ENCODE measurements around the gene SUGCT.

SUGCT gene

DNA sequence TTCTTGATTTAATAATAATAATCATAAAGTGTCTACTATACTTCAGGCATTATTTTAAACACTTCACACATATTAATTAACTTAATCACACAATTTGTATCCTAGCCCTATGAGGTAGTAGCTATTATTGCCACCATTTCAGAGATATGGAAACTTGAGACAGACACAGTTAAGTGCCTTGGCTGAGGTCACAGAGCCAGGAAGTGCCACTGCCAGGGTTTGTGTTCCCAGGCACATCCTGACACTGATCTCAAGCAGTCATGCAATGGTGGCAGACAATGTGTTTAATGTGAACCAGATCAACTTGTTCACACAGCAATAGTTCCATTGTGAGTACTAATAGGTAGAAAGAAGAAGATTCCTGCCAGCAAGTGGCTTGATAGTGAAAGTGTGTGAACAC is 666.0 kb downstream of the SUGCT start:
- no peaks in the 10 kb centered on the region for H3K4me1 ChIP-seq (ENCODE audit: low read length)
- H3K4me3 ChIP-seq (ENCODE audit: low read length): no peak overlapping the region
- H3K4me2 ChIP-seq (ENCODE audit: low read length): no peak overlapping the region
- H2AFZ ChIP-seq (ENCODE audit: low read depth, low read length): no peak overlapping the region
- no peaks in the 10 kb centered on the region for H3K79me2 ChIP-seq (ENCODE audit: low read length)
- no peak for TF ChIP-seq EZH2phosphoT487 (IDR thresholded peaks at IDR 0.05; ENCODE audit: low read depth)
- TF ChIP-seq, protein P1, sequence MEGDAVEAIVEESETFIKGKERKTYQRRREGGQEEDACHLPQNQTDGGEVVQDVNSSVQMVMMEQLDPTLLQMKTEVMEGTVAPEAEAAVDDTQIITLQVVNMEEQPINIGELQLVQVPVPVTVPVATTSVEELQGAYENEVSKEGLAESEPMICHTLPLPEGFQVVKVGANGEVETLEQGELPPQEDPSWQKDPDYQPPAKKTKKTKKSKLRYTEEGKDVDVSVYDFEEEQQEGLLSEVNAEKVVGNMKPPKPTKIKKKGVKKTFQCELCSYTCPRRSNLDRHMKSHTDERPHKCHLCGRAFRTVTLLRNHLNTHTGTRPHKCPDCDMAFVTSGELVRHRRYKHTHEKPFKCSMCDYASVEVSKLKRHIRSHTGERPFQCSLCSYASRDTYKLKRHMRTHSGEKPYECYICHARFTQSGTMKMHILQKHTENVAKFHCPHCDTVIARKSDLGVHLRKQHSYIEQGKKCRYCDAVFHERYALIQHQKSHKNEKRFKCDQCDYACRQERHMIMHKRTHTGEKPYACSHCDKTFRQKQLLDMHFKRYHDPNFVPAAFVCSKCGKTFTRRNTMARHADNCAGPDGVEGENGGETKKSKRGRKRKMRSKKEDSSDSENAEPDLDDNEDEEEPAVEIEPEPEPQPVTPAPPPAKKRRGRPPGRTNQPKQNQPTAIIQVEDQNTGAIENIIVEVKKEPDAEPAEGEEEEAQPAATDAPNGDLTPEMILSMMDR (IDR thresholded peaks at IDR 0.05; ENCODE audit: low read depth, low read length): no peak
- H3K9me3 ChIP-seq (ENCODE audit: insufficient read depth, low read length): no peaks in the 10 kb centered on the region
- no peak overlapping the region for H3K27ac ChIP-seq (ENCODE audit: low read length)
- H3K36me3 ChIP-seq (replicated peaks; ENCODE audit: low read depth, low read length): no peaks in the 10 kb centered on the region
- no peaks in the 10 kb centered on the region for H4K20me1 ChIP-seq (ENCODE audit: insufficient read depth, low read length)
- no peak overlapping the region for H3K9ac ChIP-seq (ENCODE audit: low read length)
- no peaks in the 10 kb centered on the region for H3K27me3 ChIP-seq (ENCODE audit: low read depth, low read length)

DNA sequence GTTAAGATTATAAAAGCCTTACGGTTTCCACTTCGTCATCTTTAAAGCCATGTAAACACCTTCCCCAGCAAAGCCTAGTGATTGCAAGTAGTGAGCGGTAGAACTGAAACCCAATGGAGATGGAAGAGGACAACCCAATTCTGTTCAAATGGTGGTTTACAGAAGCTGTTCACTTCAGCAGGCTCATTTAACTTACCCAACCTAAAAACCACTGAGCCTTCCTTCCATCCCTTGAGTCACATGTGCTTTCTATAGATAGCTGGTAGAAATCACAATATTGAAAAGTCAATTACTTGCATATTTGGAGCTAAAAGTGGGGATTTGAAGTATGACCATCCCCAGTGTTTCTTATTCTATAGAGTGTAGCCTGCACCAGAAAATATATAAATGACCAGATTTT is 667.7 kb downstream of the SUGCT start:
- Histone ChIP-seq H3K9ac (ENCODE audit: low read length) (no peak overlapping the region), H3K4me2 (ENCODE audit: low read length) (no peak overlapping the region), H3K27ac (ENCODE audit: low read length) (no peak overlapping the region), H3K36me3 (replicated peaks; ENCODE audit: low read depth, low read length) (no peaks in the 10 kb centered on the region), H3K9me3 (ENCODE audit: insufficient read depth, low read length) (no peaks in the 10 kb centered on the region), H3K27me3 (ENCODE audit: low read depth, low read length) (no peaks in the 10 kb centered on the region), H3K4me1 (ENCODE audit: low read length) (no peaks in the 10 kb centered on the region), H3K4me3 (ENCODE audit: low read length) (no peak overlapping the region), H4K20me1 (ENCODE audit: insufficient read depth, low read length) (no peaks in the 10 kb centered on the region), H3K79me2 (ENCODE audit: low read length) (no peaks in the 10 kb centered on the region), H2AFZ (ENCODE audit: low read depth, low read length) (no peak overlapping the region)
- TF ChIP-seq, protein P1 (IDR thresholded peaks at IDR 0.05; ENCODE audit: low read depth, low read length): no peak
- no peak for TF ChIP-seq EZH2phosphoT487 (IDR thresholded peaks at IDR 0.05; ENCODE audit: low read depth)

- Histone ChIP-seq H4K20me1 (ENCODE audit: insufficient read depth, low read length) (no peaks in the 10 kb centered on the region), H3K27me3 (ENCODE audit: low read depth, low read length) (no peaks in the 10 kb centered on the region), H3K4me2 (ENCODE audit: low read length) (no peak overlapping the region), H3K79me2 (ENCODE audit: low read length) (no peaks in the 10 kb centered on the region), H3K36me3 (replicated peaks; ENCODE audit: low read depth, low read length) (no peaks in the 10 kb centered on the region), H2AFZ (ENCODE audit: low read depth, low read length) (no peak overlapping the region), H3K9me3 (ENCODE audit: insufficient read depth, low read length) (no peaks in the 10 kb centered on the region), H3K4me1 (ENCODE audit: low read length) (peaks cover 7% of the 10 kb centered on the region), H3K27ac (ENCODE audit: low read length) (no peak overlapping the region), H3K4me3 (ENCODE audit: low read length) (no peak overlapping the region), H3K9ac (ENCODE audit: low read length) (no peak overlapping the region)
- no peak for TF ChIP-seq EZH2phosphoT487 (IDR thresholded peaks at IDR 0.05; ENCODE audit: low read depth)
- TF ChIP-seq, protein P1 (IDR thresholded peaks at IDR 0.05; ENCODE audit: low read depth, low read length): no peak
These were observed 669.8 kb downstream of the SUGCT start for GRCh38 chr7:40804477-40805215.

DNA sequence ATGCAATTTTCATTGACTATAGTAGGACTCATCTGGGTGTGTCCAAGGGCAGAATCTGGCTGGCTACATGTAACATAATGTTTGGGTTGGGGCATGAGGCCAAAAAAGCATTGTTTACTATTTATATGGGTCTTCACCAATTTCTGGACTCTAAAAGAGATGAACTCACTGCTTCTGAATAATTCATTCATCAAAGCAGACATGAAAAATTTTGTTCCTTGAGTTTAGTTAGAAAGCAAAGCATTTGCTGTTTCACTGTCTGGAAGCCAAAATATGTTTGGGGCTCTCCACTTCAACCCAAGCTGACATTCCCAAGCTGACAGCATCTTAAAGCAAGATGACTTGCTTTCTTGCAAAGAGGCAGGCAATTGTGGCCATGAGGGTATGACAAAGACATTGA is 670.6 kb downstream of the SUGCT start:
- no peak overlapping the region for H3K4me3 ChIP-seq (ENCODE audit: low read length)
- TF ChIP-seq, protein P1 (IDR thresholded peaks at IDR 0.05; ENCODE audit: low read depth, low read length): no peak
- no peak for TF ChIP-seq EZH2phosphoT487 (IDR thresholded peaks at IDR 0.05; ENCODE audit: low read depth)
- H3K4me1 ChIP-seq (ENCODE audit: low read length): peaks cover 8% of the 10 kb centered on the region
- H3K9ac ChIP-seq (ENCODE audit: low read length): no peak overlapping the region
- no peaks in the 10 kb centered on the region for H3K27me3 ChIP-seq (ENCODE audit: low read depth, low read length)
- H3K9me3 ChIP-seq (ENCODE audit: insufficient read depth, low read length): no peaks in the 10 kb centered on the region
- no peak overlapping the region for H3K27ac ChIP-seq (ENCODE audit: low read length)
- no peaks in the 10 kb centered on the region for H4K20me1 ChIP-seq (ENCODE audit: insufficient read depth, low read length)
- no peaks in the 10 kb centered on the region for H3K36me3 ChIP-seq (replicated peaks; ENCODE audit: low read depth, low read length)
- no peaks in the 10 kb centered on the region for H3K79me2 ChIP-seq (ENCODE audit: low read length)
- H3K4me2 ChIP-seq (ENCODE audit: low read length): no peak overlapping the region
- H2AFZ ChIP-seq (ENCODE audit: low read depth, low read length): no peak overlapping the region
